GM18861 (cell line): ENCODE measurements around the gene ARID1A.

ENCODE experiments used
- ATAC-seq: cut with Tn5 transposase; IDR thresholded peaks from one replicate; pipeline ENCODE4 v1.9.1; 2021; ENCODE audit not compliant: unreplicated experiment

ARID1A gene

GRCh38 chr1:26727476-26727875 lies 31.7 kb downstream of the ARID1A start:
- ATAC-seq, result no peak

- ATAC-seq, result no peak
These were observed 32.8 kb downstream of the ARID1A start for GRCh38 chr1:26728645-26729044.

GRCh38 chr1:26729633-26730032 lies 33.8 kb downstream of the ARID1A start:
- ATAC-seq, result no peak

- no peak for ATAC-seq
These were observed 34.9 kb downstream of the ARID1A start for GRCh38 chr1:26730695-26731094.

- no peak for ATAC-seq
These were observed 35.6 kb downstream of the ARID1A start for GRCh38 chr1:26731233-26731902.

- ATAC-seq, result no peak
These were observed 37.6 kb downstream of the ARID1A start for GRCh38 chr1:26733392-26733791.

GRCh38 chr1:26733982-26734381 lies 38.2 kb downstream of the ARID1A start:
- no peak for ATAC-seq

GRCh38 chr1:26734501-26735058 lies 38.8 kb downstream of the ARID1A start:
- ATAC-seq, result no peak

- ATAC-seq, result no peak
These were observed 43.6 kb downstream of the ARID1A start for GRCh38 chr1:26739329-26739914.

- ATAC-seq, result no peak
These were observed 44.3 kb downstream of the ARID1A start for GRCh38 chr1:26740023-26740634.

- no peak for ATAC-seq
These were observed 45.1 kb downstream of the ARID1A start for GRCh38 chr1:26740952-26741351.

- ATAC-seq, result no peak
These were observed 47.7 kb downstream of the ARID1A start for GRCh38 chr1:26743426-26744059.

- ATAC-seq, result peak; percentile 91
These were observed 48.5 kb downstream of the ARID1A start for GRCh38 chr1:26744075-26744959.

- no peak for ATAC-seq
These were observed 49.4 kb downstream of the ARID1A start for GRCh38 chr1:26745191-26745590.

- ATAC-seq, result no peak
These were observed 51.2 kb downstream of the ARID1A start for GRCh38 chr1:26747048-26747447.

GRCh38 chr1:26748351-26748750 lies 52.5 kb downstream of the ARID1A start:
- ATAC-seq, result no peak

GRCh38 chr1:26749458-26749857 lies 53.6 kb downstream of the ARID1A start:
- ATAC-seq, result no peak

GRCh38 chr1:26750428-26750827 lies 54.6 kb downstream of the ARID1A start:
- ATAC-seq, result no peak

- no peak for ATAC-seq
These were observed 56.7 kb downstream of the ARID1A start for GRCh38 chr1:26752519-26752918.

GRCh38 chr1:26754086-26754874 lies 58.5 kb downstream of the ARID1A start:
- no peak for ATAC-seq
